HuH-7 (cell line): ENCODE results near the gene RPL39L.
"Not testable (repeated sequence)": the region's sequence is repeated elsewhere in the genome, so short reads cannot be mapped to it uniquely, and the experiment has no call there.

Experiments
- DNase-seq: peaks from one replicate; pipeline ENCODE4 v3.0.0; 2011; ENCODE audit warnings: low spot score

Gene RPL39L

GRCh38 chr3:187136936-187137335 lies 2.4 kb downstream of the RPL39L start:
- DNase-seq: no peak

GRCh38 chr3:187136337-187136736 lies 3.0 kb downstream of the RPL39L start:
- DNase-seq: no peak

- not testable (repeated sequence) for DNase-seq
Observed at GRCh38 chr3:187135172-187135690, 4.1 kb downstream of the RPL39L start.

- not testable (repeated sequence) for DNase-seq
Observed at GRCh38 chr3:187133181-187133580, 6.1 kb downstream of the RPL39L start.

GRCh38 chr3:187132666-187133065 lies 6.6 kb downstream of the RPL39L start:
- DNase-seq: no peak

- no peak for DNase-seq
Observed at GRCh38 chr3:187131981-187132380, 7.3 kb downstream of the RPL39L start.

- no peak for DNase-seq
Observed at GRCh38 chr3:187130346-187131066, 8.8 kb downstream of the RPL39L start.

- no peak for DNase-seq
Observed at GRCh38 chr3:187125319-187126031, 13.8 kb downstream of the RPL39L start.

GRCh38 chr3:187122261-187122660 lies 17.0 kb downstream of the RPL39L start:
- DNase-seq: no peak

- DNase-seq: no peak
Observed at GRCh38 chr3:187120326-187120725, 19.0 kb downstream of the RPL39L start.

- DNase-seq: no peak
Observed at GRCh38 chr3:187114511-187114910, 24.8 kb downstream of the RPL39L start.

GRCh38 chr3:187112934-187113793 lies 26.1 kb downstream of the RPL39L start:
- no peak for DNase-seq

- DNase-seq: no peak
Observed at GRCh38 chr3:187110156-187110555, 29.1 kb downstream of the RPL39L start.

GRCh38 chr3:187107989-187108388 lies 31.3 kb downstream of the RPL39L start:
- no peak for DNase-seq

- DNase-seq: no peak
Observed at GRCh38 chr3:187105700-187106099, 33.6 kb downstream of the RPL39L start.

- no peak for DNase-seq
Observed at GRCh38 chr3:187104933-187105332, 34.4 kb downstream of the RPL39L start.

GRCh38 chr3:187104342-187104741 lies 35.0 kb downstream of the RPL39L start:
- no peak for DNase-seq

- no peak for DNase-seq
Observed at GRCh38 chr3:187103251-187103650, 36.0 kb downstream of the RPL39L start.

GRCh38 chr3:187102073-187102634 lies 37.1 kb downstream of the RPL39L start:
- no peak for DNase-seq

GRCh38 chr3:187101184-187102072 lies 37.9 kb downstream of the RPL39L start:
- DNase-seq: peak; percentile 8

GRCh38 chr3:187098923-187099512 lies 40.3 kb downstream of the RPL39L start:
- DNase-seq: no peak
